MM.1S (cell line): ENCODE data around the gene GPNMB.

Source experiments
- DNase-seq: peaks from one replicate; pipeline ENCODE4 v3.0.0-alpha.2; 2015
- H2AFZ ChIP-seq: fragments of 300-600 bp; sonication (generic); 2 replicates; pipeline ENCODE4 v1.6.0; 2016; ENCODE audit warnings: antibody characterized with exemption, low read length
- H3F3A ChIP-seq: fragments of 300-600 bp; sonication (generic); 2 replicates; pipeline ENCODE4 v1.6.1; 2016; ENCODE audit warnings: mild to moderate bottlenecking, antibody characterized with exemption, low read length, moderate library complexity, mixed read lengths; ENCODE audit not compliant: insufficient read depth
- H3K27ac ChIP-seq: fragments of 300-600 bp; sonication (generic); 2 replicates; pipeline ENCODE4 v1.5.1; 2016; ENCODE audit warnings: mild to moderate bottlenecking, low read length
- H3K27me3 ChIP-seq: fragments of 300-600 bp; sonication (generic); replicated peaks from 2 replicates; pipeline ENCODE4 v1.6.0; 2016; ENCODE audit warnings: low read length; ENCODE audit not compliant: insufficient read depth
- H3K36me3 ChIP-seq: fragments of 300-600 bp; sonication (generic); replicated peaks from 2 replicates; pipeline ENCODE4 v1.6.1; 2016; ENCODE audit warnings: mild to moderate bottlenecking, low read length, mixed read lengths; ENCODE audit not compliant: insufficient read depth
- H3K4me1 ChIP-seq: fragments of 300-600 bp; sonication (generic); 2 replicates; pipeline ENCODE4 v1.6.1; 2016; ENCODE audit warnings: low read length, mixed read lengths
- H3K4me2 ChIP-seq: fragments of 300-600 bp; sonication (generic); 2 replicates; pipeline ENCODE4 v1.6.0; 2016; ENCODE audit warnings: low read depth, low read length
- H3K4me3 ChIP-seq: fragments of 300-600 bp; sonication (generic); 2 replicates; pipeline ENCODE4 v1.5.1; 2016; ENCODE audit warnings: low read length, mixed read lengths
- H3K79me2 ChIP-seq: fragments of 300-600 bp; sonication (generic); 2 replicates; pipeline ENCODE4 v1.6.1; 2016; ENCODE audit warnings: mixed run types, low read length, mixed read lengths
- H3K9ac ChIP-seq: fragments of 300-600 bp; sonication (generic); 2 replicates; pipeline ENCODE4 v1.6.1; 2016; ENCODE audit warnings: low read length, mixed read lengths
- H3K9me2 ChIP-seq: fragments of 300-600 bp; sonication (generic); replicated peaks from 2 replicates; pipeline ENCODE4 v1.6.1; 2016; ENCODE audit warnings: mild to moderate bottlenecking, low read length, mixed read lengths; ENCODE audit not compliant: insufficient read depth
- H3K9me3 ChIP-seq: fragments of 300-600 bp; sonication (generic); replicated peaks from 2 replicates; pipeline ENCODE4 v1.6.1; 2016; ENCODE audit warnings: mild to moderate bottlenecking, low read length, mixed read lengths; ENCODE audit not compliant: insufficient read depth
- H4K20me1 ChIP-seq: fragments of 300-600 bp; sonication (generic); 2 replicates; pipeline ENCODE4 v1.6.1; 2016; ENCODE audit warnings: mild to moderate bottlenecking, low read length, moderate library complexity, mixed read lengths; ENCODE audit not compliant: insufficient read depth
- CTCF ChIP-seq: fragments of 300-600 bp; sonication (generic); IDR thresholded peaks from 2 replicates; pipeline ENCODE4 v1.5.1; 2016; ENCODE audit warnings: antibody characterized with exemption, low read length, mixed read lengths
- EZH2 ChIP-seq: fragments of 300-600 bp; sonication (generic); optimal IDR thresholded peaks from 2 replicates; pipeline ENCODE3; 2017; ENCODE audit warnings: low read depth, mild to moderate bottlenecking, antibody characterized with exemption, low read length, mixed read lengths
- EZH2phosphoT487 ChIP-seq: fragments of 300-600 bp; sonication (generic); IDR thresholded peaks from 2 replicates; pipeline ENCODE4 v1.6.1; 2018; ENCODE audit warnings: antibody characterized with exemption, low read length

GPNMB gene

GRCh38 chr7:23290993-23291392 lies 44.4 kb downstream of the GPNMB start:
- Histone ChIP-seq H4K20me1 (no peaks in the 10 kb centered on the region), H3K9ac (no peak overlapping the region), H3K79me2 (no peaks in the 10 kb centered on the region), H3K27ac (no peak overlapping the region), H3K9me2 (no peaks in the 10 kb centered on the region), H3K4me1 (no peaks in the 10 kb centered on the region), H3K4me3 (no peak overlapping the region), H3K9me3 (no peaks in the 10 kb centered on the region), H3K27me3 (no peaks in the 10 kb centered on the region), H3K36me3 (no peaks in the 10 kb centered on the region), H3K4me2 (no peak overlapping the region), H3F3A (no peaks in the 10 kb centered on the region), H2AFZ (no peak overlapping the region)
- TF ChIP-seq CTCF = no peak
- no peak for TF ChIP-seq EZH2
- TF ChIP-seq EZH2phosphoT487 = no peak
- no peak for DNase-seq

- no peaks in the 10 kb centered on the region for H4K20me1 ChIP-seq
- TF ChIP-seq EZH2phosphoT487 (no peak), EZH2 (no peak), CTCF (no peak)
- H3K4me2 ChIP-seq = no peak overlapping the region
Measured at GRCh38 chr7:23291957-23292560, 45.5 kb downstream of the GPNMB start.

GRCh38 chr7:23292623-23293022 lies 46.0 kb downstream of the GPNMB start:
- Histone ChIP-seq H2AFZ (no peak overlapping the region), H3K4me2 (no peak overlapping the region), H3K4me1 (no peaks in the 10 kb centered on the region), H3K27me3 (no peaks in the 10 kb centered on the region), H3K9me2 (no peaks in the 10 kb centered on the region), H3K36me3 (no peaks in the 10 kb centered on the region), H4K20me1 (no peaks in the 10 kb centered on the region), H3K9me3 (no peaks in the 10 kb centered on the region), H3K79me2 (no peaks in the 10 kb centered on the region), H3K4me3 (no peak overlapping the region), H3K27ac (no peak overlapping the region), H3K9ac (no peak overlapping the region), H3F3A (no peaks in the 10 kb centered on the region)
- no peak for DNase-seq
- TF ChIP-seq CTCF = no peak
- TF ChIP-seq EZH2 = no peak
- no peak for TF ChIP-seq EZH2phosphoT487

More at GRCh38 chr7:23291957-23292560, 45.5 kb downstream of the GPNMB start:
- Histone ChIP-seq H2AFZ (no peak overlapping the region), H3K4me3 (no peak overlapping the region), H3K4me1 (no peaks in the 10 kb centered on the region), H3K36me3 (no peaks in the 10 kb centered on the region), H3K9me2 (no peaks in the 10 kb centered on the region), H3K9ac (no peak overlapping the region), H3K9me3 (no peaks in the 10 kb centered on the region), H3K27me3 (no peaks in the 10 kb centered on the region), H3F3A (no peaks in the 10 kb centered on the region), H3K79me2 (no peaks in the 10 kb centered on the region), H3K27ac (no peak overlapping the region)
- no peak for DNase-seq
